IMR-90 (cell line): ENCODE measurements around the gene CTDP1. TPM values are rescaled to one million over a fixed set of nuclear protein-coding genes. Genes with fewer than 3 reads are reported as not detected.

Experiments used
- ATAC-seq: fragments of 200-7000 bp; cut with Tn5 transposase; 2 replicates; pipeline ENCODE4 v1.9.1; 2020; ENCODE audit warnings: low read depth, mild to moderate bottlenecking, moderate library complexity
- BruUV-seq: library from RNA; stranded (reverse); fragments of 400-500 nt; replicated peaks from 2 replicates; lab custom pipeline; 2021; lab: Mats Ljungman, UMichigan
- CTCF ChIA-PET: fragments of 300-600 bp; formaldehyde crosslinking; extraction: SDS; loops from one replicate; lab custom pipeline; 2021; ENCODE audit warnings: antibody characterized with exemption; lab: Yijun Ruan, JAX
- POLR2A ChIA-PET: fragments of 300-600 bp; sonication (Branson Sonifier 250); formaldehyde crosslinking; loops from one replicate; lab custom pipeline; 2022; ENCODE audit warnings: antibody characterized with exemption; ENCODE audit not compliant: unreplicated experiment; lab: Charles Lee
- DNase-seq: peaks from one replicate; pipeline ENCODE4 v3.0.0; 2013
- H2AFZ ChIP-seq: replicated peaks from 2 replicates; pipeline ENCODE3; 2013; ENCODE audit warnings: low read length, mild to moderate bottlenecking; ENCODE audit not compliant: poor library complexity
- H2AK5ac ChIP-seq: 2 replicates; pipeline ENCODE4 v1.6.1; 2013; ENCODE audit warnings: low read depth, low read length, inconsistent platforms
- H2AK9ac ChIP-seq: replicated peaks from 2 replicates; pipeline ENCODE3; 2013; ENCODE audit warnings: mild to moderate bottlenecking, low read depth, low read length, moderate library complexity; ENCODE audit not compliant: poor library complexity
- H2BK120ac ChIP-seq: 2 replicates; pipeline ENCODE4 v1.6.1; 2013; ENCODE audit warnings: low read depth, low read length, inconsistent platforms
- H2BK15ac ChIP-seq: 3 replicates; pipeline ENCODE4 v1.6.1; 2013; ENCODE audit warnings: low read depth, low read length, inconsistent platforms
- H2BK20ac ChIP-seq: 2 replicates; pipeline ENCODE4 v1.6.1; 2013; ENCODE audit warnings: low read depth, mild to moderate bottlenecking, inconsistent platforms, low read length, moderate library complexity
- H2BK5ac ChIP-seq: 2 replicates; pipeline ENCODE4 v1.6.1; 2013; ENCODE audit warnings: mild to moderate bottlenecking, low read depth, low read length, inconsistent platforms; ENCODE audit not compliant: poor library complexity, severe bottlenecking
- H3K14ac ChIP-seq: replicated peaks from 2 replicates; pipeline ENCODE4 v1.6.1; 2013; ENCODE audit warnings: low read depth, low read length, inconsistent platforms
- H3K18ac ChIP-seq: 2 replicates; pipeline ENCODE4 v1.6.1; 2013; ENCODE audit warnings: low read depth, low read length, control low read depth
- H3K23ac ChIP-seq: 2 replicates; pipeline ENCODE4 v1.6.1; 2013; ENCODE audit warnings: low read depth, low read length, inconsistent platforms
- H3K27ac ChIP-seq: 2 replicates; pipeline ENCODE4 v1.5.1; 2013; ENCODE audit warnings: mild to moderate bottlenecking, control low read depth, low read length; ENCODE audit not compliant: insufficient read depth
- H3K27me3 ChIP-seq: 2 replicates; pipeline ENCODE4 v1.6.1; 2013; ENCODE audit warnings: low read length; ENCODE audit not compliant: control insufficient read depth, insufficient read depth
- H3K36me3 ChIP-seq: 2 replicates; pipeline ENCODE4 v1.6.1; 2013; ENCODE audit warnings: low read length, mixed read lengths; ENCODE audit not compliant: control insufficient read depth, insufficient read depth
- H3K4ac ChIP-seq: 2 replicates; pipeline ENCODE4 v1.6.1; 2013; ENCODE audit warnings: low read depth, low read length, inconsistent platforms
- H3K4me1 ChIP-seq: 2 replicates; pipeline ENCODE4 v1.6.1; 2013; ENCODE audit warnings: low read length, mixed read lengths; ENCODE audit not compliant: control insufficient read depth, insufficient read depth
- H3K4me2 ChIP-seq: 2 replicates; pipeline ENCODE4 v1.6.1; 2013; ENCODE audit warnings: low read depth, mild to moderate bottlenecking, control low read depth, low read length, moderate library complexity
- H3K4me3 ChIP-seq: 2 replicates; pipeline ENCODE4 v1.5.1; 2013; ENCODE audit warnings: low read depth, mild to moderate bottlenecking, control low read depth, low read length, moderate library complexity; ENCODE audit not compliant: insufficient read depth
- H3K56ac ChIP-seq: 2 replicates; pipeline ENCODE4 v1.6.1; 2013; ENCODE audit warnings: low read length, inconsistent platforms; ENCODE audit not compliant: insufficient read depth; ENCODE audit errors: extremely low read depth
- H3K79me1 ChIP-seq, 2 experiments: 2 replicates each; pipeline ENCODE4 v1.6.1; 2013; ENCODE audit warnings: low read length in 2 of 2, inconsistent platforms in 1 of 2, low read depth in 1 of 2
- H3K9ac ChIP-seq: 2 replicates; pipeline ENCODE4 v1.6.1; 2013; ENCODE audit warnings: low read depth, low read length, control low read depth
- H3K9me1 ChIP-seq: 2 replicates; pipeline ENCODE4 v1.6.1; 2013; ENCODE audit warnings: low read length, inconsistent platforms; ENCODE audit not compliant: insufficient read depth
- H3K9me3 ChIP-seq: 2 replicates; pipeline ENCODE4 v1.6.1; 2013; ENCODE audit warnings: low read length; ENCODE audit not compliant: control insufficient read depth, insufficient read depth
- H4K20me1 ChIP-seq: 2 replicates; pipeline ENCODE4 v1.6.1; 2013; ENCODE audit warnings: low read length, inconsistent platforms; ENCODE audit not compliant: insufficient read depth
- H4K5ac ChIP-seq: 2 replicates; pipeline ENCODE4 v1.6.1; 2013; ENCODE audit warnings: mild to moderate bottlenecking, low read depth, low read length, control low read depth
- H4K8ac ChIP-seq, 2 experiments: 2 replicates each; pipeline ENCODE4 v1.6.1; 2013; ENCODE audit warnings: low read depth in 2 of 2, low read length in 2 of 2, control low read depth in 1 of 2, inconsistent platforms in 1 of 2
- H4K91ac ChIP-seq: 2 replicates; pipeline ENCODE4 v1.6.1; 2013; ENCODE audit warnings: low read depth, low read length, inconsistent platforms; ENCODE audit not compliant: insufficient read depth
- FOS ChIP-seq: fragments of 150-350 bp; IDR thresholded peaks from 2 replicates; pipeline ENCODE4 v1.6.1; 2016; ENCODE audit warnings: low read depth, low read length
- WGBS, 2 experiments: methylation state at CpG; one replicate each; pipeline versions ENCODE4 v1.1.5 to v1.1.7; 2013; ENCODE audit warnings: missing lambda C conversion rate in 2 of 2; ENCODE audit not compliant: insufficient read length in 1 of 2; ENCODE audit errors: extremely low coverage in 2 of 2; 5-methylcytosine and 5-hydroxymethylcytosine counted together
- dilution Hi-C: fragments of 300-500 bp; cut with HindIII; formaldehyde crosslinking; loops from one replicate; pipeline ENCODE4 v1.14.3; 2018; ENCODE audit warnings: low sequenced_read_pairs; ENCODE audit not compliant: unreplicated experiment
- in situ Hi-C: fragments of 300-500 bp; cut with MboI; formaldehyde crosslinking; loops from 3 replicates; pipeline ENCODE4 v1.14.3; 2019; ENCODE audit warnings: low sequenced_read_pairs, inconsistent platforms, mixed read lengths
- intact Hi-C: fragments of 100-400 bp; cut with micrococcal nuclease; formaldehyde crosslinking; loops from 2 replicates; pipeline ENCODE4 v1.10.0; 2022
- polyA plus RNA-seq, 3 experiments: library from polyadenylated mRNA; depleted of rRNA; stranded (reverse); fragments of >200 nt; gene quantifications; 2 replicates each; pipeline ENCODE4 v1.2.3, GENCODE V29; 2012; ENCODE audit warnings: low replicate concordance in 1 of 3
- total RNA-seq: library from RNA; depleted of rRNA; stranded (reverse); fragments of >200 nt; gene quantifications from 2 replicates; pipeline ENCODE4 v1.2.3, GENCODE V29; 2012

Gene CTDP1
- total and polyA plus RNA-seq, 2 of the 4 experiments (the other 2 are of a cell fraction) = 13.4 to 17.6 TPM

- H3K4me2 ChIP-seq = no peak overlapping the region
- 74% methylated on average over 3 of the region's 18 CpGs; no CpG with 5 or more reads in 1 of the 2 experiments for WGBS, 2 experiments
- H3K14ac ChIP-seq = no peak overlapping the region
- H2BK15ac ChIP-seq = no peak overlapping the region
- H4K91ac ChIP-seq = no peak overlapping the region
- no peaks in the 10 kb centered on the region for H3K9me1 ChIP-seq
- no peaks in the 10 kb centered on the region for H3K36me3 ChIP-seq
- POLR2A ChIA-PET = no interaction called here
- BruUV-seq = no TSS peak
- no peak overlapping the region for H4K5ac ChIP-seq
- no peak overlapping the region for H3K18ac ChIP-seq
- no peak for TF ChIP-seq FOS
- no peak overlapping the region for H2AK5ac ChIP-seq
- H2BK5ac ChIP-seq = no peak overlapping the region
- in situ Hi-C loops (no loop called here), dilution Hi-C loops (no loop called here), intact Hi-C loops (no loop called here)
- H3K79me1 ChIP-seq = no peaks in the 10 kb centered on the region
- no peak for ATAC-seq
- no peak overlapping the region for H3K9ac ChIP-seq
- peaks cover 46% of the 10 kb centered on the region for H3K27me3 ChIP-seq
- H4K8ac ChIP-seq = no peak overlapping the region
- H2BK20ac ChIP-seq = no peak overlapping the region
- no peak for DNase-seq
- no peak overlapping the region for H2AK9ac ChIP-seq
- H3K56ac ChIP-seq = no peak overlapping the region
- no peak overlapping the region for H3K4me3 ChIP-seq
- H2AFZ ChIP-seq = no peak overlapping the region
- no peak overlapping the region for H2BK120ac ChIP-seq
- CTCF ChIA-PET = no interaction called here
- no peak overlapping the region for H3K27ac ChIP-seq
- H3K4me1 ChIP-seq = no peaks in the 10 kb centered on the region
- H3K23ac ChIP-seq = no peak overlapping the region
- no peak overlapping the region for H3K4ac ChIP-seq
- H4K20me1 ChIP-seq = no peaks in the 10 kb centered on the region
- H3K9me3 ChIP-seq = peaks cover 12% of the 10 kb centered on the region; the same call in 1 of the 2 replicates
Observed at GRCh38 chr18:79774111-79774510, 94.5 kb downstream of the CTDP1 start.
